ENCODE data around the gene CORO7.

- TF ChIP-seq POLR2A (IDR thresholded peaks at IDR 0.05; ENCODE audit: low read depth, low read length) (no peak), TAF1 (IDR thresholded peaks at IDR 0.05; ENCODE audit: low read depth, low read length) (no peak), POU2F2 (IDR thresholded peaks at IDR 0.05; ENCODE audit: low read depth, low read length) (no peak), PAX5 (IDR thresholded peaks at IDR 0.05; ENCODE audit: insufficient read depth, low read length, severe bottlenecking) (no peak)
Measured at GRCh38 chr16:4370151-4370550, 46.2 kb downstream of the CORO7 start.
